Neural cell (in vitro differentiated cells): ENCODE measurements around the gene CEACAM21.

Experiments used
- EP300 ChIP-seq: fragments of 450-650 bp; conservative IDR thresholded peaks from 2 replicates; pipeline ENCODE4 v1.6.1; 2014; ENCODE audit warnings: antibody characterized with exemption, mild to moderate bottlenecking, moderate library complexity; ENCODE audit not compliant: poor library complexity, severe bottlenecking
- POLR2AphosphoS5 ChIP-seq: IDR thresholded peaks from 2 replicates; pipeline ENCODE4 v1.6.1; 2012
- RAD21 ChIP-seq: fragments of 450-650 bp; conservative IDR thresholded peaks from 2 replicates; pipeline ENCODE4 v1.6.1; 2014; ENCODE audit warnings: antibody characterized with exemption, mild to moderate bottlenecking, moderate library complexity
- SMC3 ChIP-seq: fragments of 450-650 bp; conservative IDR thresholded peaks from 2 replicates; pipeline ENCODE4 v1.6.1; 2014; ENCODE audit warnings: antibody characterized with exemption, mild to moderate bottlenecking, moderate library complexity; ENCODE audit not compliant: poor library complexity
- TF ChIP-seq, protein P1 (sequence below): fragments of 450-650 bp; IDR thresholded peaks from 2 replicates; pipeline ENCODE4 v1.5.1; 2014; ENCODE audit warnings: antibody characterized with exemption, mild to moderate bottlenecking, moderate library complexity; ENCODE audit not compliant: poor library complexity, severe bottlenecking
- TF ChIP-seq, protein P2 (sequence below): IDR thresholded peaks from 2 replicates; pipeline ENCODE4 v1.6.1; 2012; ENCODE audit warnings: borderline replicate concordance

DNA sequence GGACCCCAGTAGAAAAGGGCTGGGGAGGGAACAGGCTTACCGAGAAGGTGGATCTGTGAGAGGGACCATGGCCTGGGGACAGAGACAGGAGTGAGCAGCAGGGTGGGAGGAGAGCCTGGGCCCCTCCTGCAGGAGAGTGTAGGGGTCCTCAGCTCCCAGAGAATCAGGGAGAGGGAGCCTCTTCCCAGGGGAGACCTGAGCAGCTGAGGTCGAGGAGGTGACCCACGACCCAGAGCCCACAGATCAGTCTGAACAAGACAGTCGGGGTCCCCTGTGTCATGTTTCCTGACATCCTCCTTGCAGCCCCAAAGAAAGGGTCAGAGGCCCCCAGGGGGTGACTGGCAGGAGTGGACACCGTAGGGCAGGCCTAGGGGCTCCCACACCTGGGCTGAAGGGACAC, 44.2 kb downstream of the CEACAM21 start:
- TF ChIP-seq, protein P1, sequence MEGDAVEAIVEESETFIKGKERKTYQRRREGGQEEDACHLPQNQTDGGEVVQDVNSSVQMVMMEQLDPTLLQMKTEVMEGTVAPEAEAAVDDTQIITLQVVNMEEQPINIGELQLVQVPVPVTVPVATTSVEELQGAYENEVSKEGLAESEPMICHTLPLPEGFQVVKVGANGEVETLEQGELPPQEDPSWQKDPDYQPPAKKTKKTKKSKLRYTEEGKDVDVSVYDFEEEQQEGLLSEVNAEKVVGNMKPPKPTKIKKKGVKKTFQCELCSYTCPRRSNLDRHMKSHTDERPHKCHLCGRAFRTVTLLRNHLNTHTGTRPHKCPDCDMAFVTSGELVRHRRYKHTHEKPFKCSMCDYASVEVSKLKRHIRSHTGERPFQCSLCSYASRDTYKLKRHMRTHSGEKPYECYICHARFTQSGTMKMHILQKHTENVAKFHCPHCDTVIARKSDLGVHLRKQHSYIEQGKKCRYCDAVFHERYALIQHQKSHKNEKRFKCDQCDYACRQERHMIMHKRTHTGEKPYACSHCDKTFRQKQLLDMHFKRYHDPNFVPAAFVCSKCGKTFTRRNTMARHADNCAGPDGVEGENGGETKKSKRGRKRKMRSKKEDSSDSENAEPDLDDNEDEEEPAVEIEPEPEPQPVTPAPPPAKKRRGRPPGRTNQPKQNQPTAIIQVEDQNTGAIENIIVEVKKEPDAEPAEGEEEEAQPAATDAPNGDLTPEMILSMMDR = no peak
- no peak for TF ChIP-seq RAD21
- no peak for TF ChIP-seq SMC3
- TF ChIP-seq, protein P2, sequence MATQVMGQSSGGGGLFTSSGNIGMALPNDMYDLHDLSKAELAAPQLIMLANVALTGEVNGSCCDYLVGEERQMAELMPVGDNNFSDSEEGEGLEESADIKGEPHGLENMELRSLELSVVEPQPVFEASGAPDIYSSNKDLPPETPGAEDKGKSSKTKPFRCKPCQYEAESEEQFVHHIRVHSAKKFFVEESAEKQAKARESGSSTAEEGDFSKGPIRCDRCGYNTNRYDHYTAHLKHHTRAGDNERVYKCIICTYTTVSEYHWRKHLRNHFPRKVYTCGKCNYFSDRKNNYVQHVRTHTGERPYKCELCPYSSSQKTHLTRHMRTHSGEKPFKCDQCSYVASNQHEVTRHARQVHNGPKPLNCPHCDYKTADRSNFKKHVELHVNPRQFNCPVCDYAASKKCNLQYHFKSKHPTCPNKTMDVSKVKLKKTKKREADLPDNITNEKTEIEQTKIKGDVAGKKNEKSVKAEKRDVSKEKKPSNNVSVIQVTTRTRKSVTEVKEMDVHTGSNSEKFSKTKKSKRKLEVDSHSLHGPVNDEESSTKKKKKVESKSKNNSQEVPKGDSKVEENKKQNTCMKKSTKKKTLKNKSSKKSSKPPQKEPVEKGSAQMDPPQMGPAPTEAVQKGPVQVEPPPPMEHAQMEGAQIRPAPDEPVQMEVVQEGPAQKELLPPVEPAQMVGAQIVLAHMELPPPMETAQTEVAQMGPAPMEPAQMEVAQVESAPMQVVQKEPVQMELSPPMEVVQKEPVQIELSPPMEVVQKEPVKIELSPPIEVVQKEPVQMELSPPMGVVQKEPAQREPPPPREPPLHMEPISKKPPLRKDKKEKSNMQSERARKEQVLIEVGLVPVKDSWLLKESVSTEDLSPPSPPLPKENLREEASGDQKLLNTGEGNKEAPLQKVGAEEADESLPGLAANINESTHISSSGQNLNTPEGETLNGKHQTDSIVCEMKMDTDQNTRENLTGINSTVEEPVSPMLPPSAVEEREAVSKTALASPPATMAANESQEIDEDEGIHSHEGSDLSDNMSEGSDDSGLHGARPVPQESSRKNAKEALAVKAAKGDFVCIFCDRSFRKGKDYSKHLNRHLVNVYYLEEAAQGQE = no peak
- TF ChIP-seq POLR2AphosphoS5 = no peak
- TF ChIP-seq EP300 = no peak
